GM23338 (cell line): Measurements from ENCODE around the gene KRT7.

Experiments used
- CREB1 ChIP-seq: fragments of 250-450 bp; sonication (Bioruptor Pico); IDR thresholded peaks from 2 replicates; pipeline ENCODE4 v1.5.0; 2020; ENCODE audit warnings: low read depth, mild to moderate bottlenecking, moderate library complexity
- CTCF ChIP-seq, 2 experiments: fragments of 200-600 bp in 1 of 2; sonication (generic) in 1 of 2; conservative IDR thresholded peaks; 2 replicates each; pipeline versions ENCODE4 v1.5.1 to v1.6.1; 2016 to 2017; ENCODE audit warnings: antibody characterized with exemption in 2 of 2, low read depth in 2 of 2, mild to moderate bottlenecking in 2 of 2, moderate library complexity in 1 of 2
- ETS1 ChIP-seq: IDR thresholded peaks from 2 replicates; pipeline ENCODE4 v1.6.1; 2016; ENCODE audit warnings: antibody characterized with exemption
- EZH2 ChIP-seq: fragments of 200-600 bp; sonication (generic); IDR thresholded peaks from one replicate; pipeline ENCODE4 v1.8.0; 2017; ENCODE audit warnings: antibody characterized with exemption, mild to moderate bottlenecking, low read depth; ENCODE audit not compliant: unreplicated experiment
- EZH2phosphoT487 ChIP-seq: fragments of 200-600 bp; sonication (generic); IDR thresholded peaks from one replicate; pipeline ENCODE4 v1.8.1; 2018; ENCODE audit warnings: antibody characterized with exemption; ENCODE audit not compliant: unreplicated experiment
- JUNB ChIP-seq: IDR thresholded peaks from one replicate; pipeline ENCODE4 v1.6.1; 2016; ENCODE audit warnings: antibody characterized with exemption; ENCODE audit not compliant: unreplicated experiment
- NANOG ChIP-seq: IDR thresholded peaks from 2 replicates; pipeline ENCODE4 v1.6.1; 2016; ENCODE audit warnings: antibody characterized with exemption, borderline replicate concordance
- POLR2AphosphoS5 ChIP-seq: IDR thresholded peaks from 2 replicates; pipeline ENCODE4 v1.6.1; 2016; ENCODE audit warnings: antibody characterized with exemption, low read depth
- REST ChIP-seq: IDR thresholded peaks from one replicate; pipeline ENCODE4 v1.6.1; 2018; ENCODE audit warnings: antibody characterized with exemption; ENCODE audit not compliant: unreplicated experiment
- STAT1 ChIP-seq: IDR thresholded peaks from one replicate; pipeline ENCODE4 v1.6.1; 2016; ENCODE audit warnings: antibody characterized with exemption; ENCODE audit not compliant: unreplicated experiment
- ZNF114 ChIP-seq: fragments of 250-450 bp; sonication (Bioruptor Pico); IDR thresholded peaks from 2 replicates; pipeline ENCODE4 v1.5.0; 2020; ENCODE audit warnings: mild to moderate bottlenecking, moderate library complexity

- TF ChIP-seq CTCF (conservative IDR thresholded peaks at IDR 0.05; ENCODE audit: low read depth in 2 of 2) = no peak
- TF ChIP-seq EZH2 = no peak
- no peak for TF ChIP-seq POLR2AphosphoS5
- TF ChIP-seq EZH2phosphoT487 = no peak
- no peak for TF ChIP-seq JUNB
- no peak for TF ChIP-seq REST
- TF ChIP-seq ETS1 = no peak
- TF ChIP-seq CREB1 (CRISPR knock-in tag) = no peak
- TF ChIP-seq ZNF114 (CRISPR knock-in tag) = no peak
- no peak for TF ChIP-seq STAT1
- no peak for TF ChIP-seq NANOG
Observed at GRCh38 chr12:52212701-52213563, 20.1 kb upstream of the KRT7 start.
